GM12878 (cell line): ENCODE data around the gene FOXF1. TPM values are rescaled to one million over a fixed set of nuclear protein-coding genes. Genes with fewer than 3 reads are reported as not detected.

Source experiments
- ATAC-seq: fragments of 200-7000 bp; cut with Tn5 transposase; 3 replicates; pipeline ENCODE4 v1.9.1; 2020; ENCODE audit warnings: mild to moderate bottlenecking, moderate library complexity
- BruUV-seq: library from RNA; stranded (reverse); fragments of 400-500 nt; replicated peaks from 2 replicates; lab custom pipeline; 2021; lab: Mats Ljungman, UMichigan
- CTCF ChIA-PET: fragments of 300-600 bp; sonication (Branson Sonifier 250); formaldehyde crosslinking; extraction: SDS; loops from one replicate; lab custom pipeline; 2021; ENCODE audit warnings: inconsistent platforms; lab: Yijun Ruan, JAX
- POLR2A ChIA-PET: fragments of 350-600 bp; formaldehyde crosslinking; extraction: SDS; loops from one replicate; lab custom pipeline; 2021; ENCODE audit warnings: inconsistent platforms; lab: Charles Lee
- RAD21 ChIA-PET: fragments of 300-600 bp; sonication (Branson Sonifier 250); formaldehyde crosslinking; loops from one replicate; lab custom pipeline; 2023; ENCODE audit warnings: antibody characterized with exemption; ENCODE audit not compliant: unreplicated experiment; lab: Charles Lee
- SMC1A ChIA-PET: fragments of 300-600 bp; sonication (Branson Sonifier 250); formaldehyde crosslinking; loops from one replicate; lab custom pipeline; 2023; ENCODE audit not compliant: unreplicated experiment, uncharacterized antibody; lab: Charles Lee
- DNase-seq: peaks from one replicate; pipeline ENCODE4 v3.0.0-alpha.2; 2011; ENCODE audit warnings: low read depth, low spot score
- FAIRE-seq: peaks from 3 replicates; lab custom pipeline; 2011; peaks lifted over from hg19 to GRCh38; lab: Jason Lieb, UNC
- H2AFZ ChIP-seq: 2 replicates; pipeline ENCODE4 v1.6.0; 2011; ENCODE audit warnings: low read depth, low read length, control low read depth; ENCODE audit not compliant: control insufficient read depth
- H3K27ac ChIP-seq: 2 replicates; pipeline ENCODE4 v1.5.1; 2011; ENCODE audit warnings: control low read depth; ENCODE audit not compliant: control insufficient read depth, insufficient read depth
- H3K27me3 ChIP-seq, 2 experiments: replicated peaks in 1 of 2; 2 replicates each; pipeline versions ENCODE4 v1.6.0 to v1.6.1; 2011; ENCODE audit warnings: low read length in 1 of 2; ENCODE audit not compliant: control insufficient read depth in 2 of 2, insufficient read depth in 2 of 2
- H3K36me3 ChIP-seq, 2 experiments: 2 replicates each; pipeline ENCODE4 v1.5.1; 2011; ENCODE audit warnings: low read length in 1 of 2; ENCODE audit not compliant: control insufficient read depth in 2 of 2, insufficient read depth in 2 of 2
- H3K4me1 ChIP-seq: 2 replicates; pipeline ENCODE4 v1.6.1; 2011; ENCODE audit warnings: mild to moderate bottlenecking, low read length, moderate library complexity, mixed read lengths; ENCODE audit not compliant: control insufficient read depth, insufficient read depth
- H3K4me2 ChIP-seq: 2 replicates; pipeline ENCODE4 v1.6.0; 2011; ENCODE audit warnings: control low read depth; ENCODE audit not compliant: control insufficient read depth, insufficient read depth
- H3K4me3 ChIP-seq: fragments of 200-600 bp; sonication (generic); 2 replicates; pipeline ENCODE4 v1.5.1; 2016
- H3K79me2 ChIP-seq: 2 replicates; pipeline ENCODE4 v1.6.0; 2011; ENCODE audit warnings: low read length; ENCODE audit not compliant: control insufficient read depth, insufficient read depth
- H3K9ac ChIP-seq: 2 replicates; pipeline ENCODE4 v1.8.0; 2011; ENCODE audit warnings: low read length, control low read depth, mixed read lengths; ENCODE audit not compliant: control insufficient read depth, insufficient read depth
- H3K9me3 ChIP-seq: replicated peaks from 3 replicates; pipeline ENCODE4 v1.5.1; 2011; ENCODE audit warnings: mild to moderate bottlenecking, low read length; ENCODE audit not compliant: control insufficient read depth, insufficient read depth
- H4K20me1 ChIP-seq: 2 replicates; pipeline ENCODE4 v1.6.0; 2011; ENCODE audit not compliant: control insufficient read depth, insufficient read depth
- CBX3 ChIP-seq: fragments of 200-600 bp; sonication (generic); IDR thresholded peaks from 2 replicates; pipeline ENCODE4 v1.6.1; 2016; ENCODE audit warnings: low read depth, borderline replicate concordance
- CHD2 ChIP-seq: IDR thresholded peaks from 2 replicates; pipeline ENCODE4 v1.6.1; 2011; ENCODE audit warnings: low read depth, low read length, improper control_type of control experiment, borderline replicate concordance
- ESRRA ChIP-seq: IDR thresholded peaks from 2 replicates; pipeline ENCODE4 v1.6.1; 2012; ENCODE audit warnings: mild to moderate bottlenecking, low read length, improper control_type of control experiment
- IRF4 ChIP-seq: IDR thresholded peaks from 2 replicates; pipeline ENCODE4 v1.6.1; 2011; ENCODE audit warnings: low read depth, low read length
- JUNB ChIP-seq: IDR thresholded peaks from 2 replicates; pipeline ENCODE4 v1.6.1; 2016; ENCODE audit warnings: antibody characterized with exemption, mild to moderate bottlenecking
- KDM1A ChIP-seq: fragments of 200-600 bp; sonication (generic); IDR thresholded peaks from 2 replicates; pipeline ENCODE4 v1.6.1; 2016; ENCODE audit warnings: borderline replicate concordance
- MAX ChIP-seq: IDR thresholded peaks from 2 replicates; pipeline ENCODE4 v1.6.1; 2012; ENCODE audit warnings: low read depth, low read length, improper control_type of control experiment
- NR2C1 ChIP-seq: fragments of 450-650 bp; IDR thresholded peaks from 2 replicates; pipeline ENCODE4 v1.6.1; 2017; ENCODE audit warnings: antibody characterized with exemption, mild to moderate bottlenecking, moderate library complexity
- PAX5 ChIP-seq: IDR thresholded peaks from 2 replicates; pipeline ENCODE4 v1.6.1; 2011; ENCODE audit warnings: low read depth, low read length, borderline replicate concordance
- POLR2AphosphoS5 ChIP-seq: IDR thresholded peaks from 2 replicates; pipeline ENCODE4 v1.6.1; 2011; ENCODE audit warnings: mild to moderate bottlenecking, low read length, inconsistent platforms
- RFX5 ChIP-seq: IDR thresholded peaks from 2 replicates; pipeline ENCODE4 v1.6.1; 2011; ENCODE audit warnings: low read depth, low read length, improper control_type of control experiment
- TCF7 ChIP-seq: IDR thresholded peaks from 2 replicates; pipeline ENCODE4 v1.6.1; 2014; ENCODE audit warnings: antibody characterized with exemption, borderline replicate concordance
- ZNF622 ChIP-seq: fragments of 450-650 bp; IDR thresholded peaks from 2 replicates; pipeline ENCODE4 v1.6.1; 2017; ENCODE audit warnings: mild to moderate bottlenecking, inconsistent platforms
- WGBS: methylation state at CpG from one replicate; pipeline ENCODE4 v1.1.6; 2016; ENCODE audit warnings: low lambda C conversion rate; ENCODE audit not compliant: insufficient replicate concordance, insufficient coverage; ENCODE audit errors: missing lambda C conversion rate; 5-methylcytosine and 5-hydroxymethylcytosine counted together
- in situ Hi-C: fragments of 300-500 bp; cut with MboI; formaldehyde crosslinking; loops from 9 replicates; pipeline ENCODE4 v1.14.3; 2018; ENCODE audit warnings: mixed read lengths
- intact Hi-C: fragments of 100-400 bp; cut with micrococcal nuclease; formaldehyde crosslinking; loops from one replicate; pipeline ENCODE4 v1.14.2; 2022; ENCODE audit not compliant: unreplicated experiment
- polyA plus RNA-seq, 11 experiments: library from polyadenylated mRNA; depleted of rRNA in 4 of 11; unstranded in 6 of 11; stranded (reverse) in 5 of 11; fragments of >200 nt; fragmentation: Nextera tagmentation in 4 of 11; fragmentation: Illumina TruSeq in 1 of 11; extraction: Ambion mirVana in 4 of 11; extraction: Trizol in 1 of 11; gene quantifications; 1 replicate in 1 of 11; 2 replicates in 10 of 11; pipeline versions ENCODE4 v1.2.1 to v1.2.3, GENCODE V29; 2011 to 2016; ENCODE audit warnings: inconsistent platforms in 2 of 11, missing spikeins in 2 of 11, low read depth in 1 of 11
- total RNA-seq, 4 experiments: library from RNA; depleted of rRNA in 3 of 4; stranded (reverse); fragments of >200 nt in 3 of 4; fragmentation: Illumina TruSeq in 1 of 4; extraction: Trizol in 1 of 4; gene quantifications; 2 replicates each; pipeline versions ENCODE4 v1.2.1 to v1.2.3, GENCODE V29; 2013 to 2021
- TF ChIP-seq, protein P1 (sequence below): IDR thresholded peaks from 2 replicates; pipeline ENCODE4 v1.6.1; 2012; ENCODE audit warnings: low read length, inconsistent platforms

FOXF1 gene
- total and polyA plus RNA-seq, 10 of the 15 experiments (the other 5 are each of a cell fraction or from before 2014, with no cell fraction given): 0.01 TPM; not detected in 9

GRCh38 chr16:86533767-86534351 is 23.5 kb downstream of the FOXF1 start:
- TF ChIP-seq CHD2 (no peak), JUNB (no peak)
- DNase-seq (no peak), ATAC-seq (no peak), FAIRE-seq (peak; percentile 27)
- Histone ChIP-seq H3K36me3 (peaks cover under 1 to 5% of the 10 kb centered on the region in 2 experiments; a peak in 2 of 4 replicates), H3K27ac (no peak overlapping the region), H3K9me3 (no peaks in the 10 kb centered on the region), H4K20me1 (no peaks in the 10 kb centered on the region; the same call in 1 of the 2 replicates), H3K4me3 (no peak overlapping the region), H2AFZ (no peak overlapping the region), H3K4me1 (no peaks in the 10 kb centered on the region), H3K4me2 (no peak overlapping the region), H3K9ac (no peak overlapping the region), H3K27me3 (no peaks in the 10 kb centered on the region), H3K79me2 (no peaks in the 10 kb centered on the region)
- ChIA-PET RAD21 (no interaction called here), CTCF (interaction anchor here (1.2 kb wide), 1 partner anchor 13 kb away, joined by 3 read pairs; no protein-coding TSS in a partner anchor), SMC1A (interaction anchor here (0.6 kb wide), 1 partner anchor 672 kb away, joined by 3 read pairs; no protein-coding TSS in a partner anchor), POLR2A (no interaction called here)
- in situ Hi-C loops: no loop called here
- intact Hi-C loops: no loop called here
- no TSS peak for BruUV-seq
- 89% methylated on average over 8 of the region's 8 CpGs for WGBS

DNA sequence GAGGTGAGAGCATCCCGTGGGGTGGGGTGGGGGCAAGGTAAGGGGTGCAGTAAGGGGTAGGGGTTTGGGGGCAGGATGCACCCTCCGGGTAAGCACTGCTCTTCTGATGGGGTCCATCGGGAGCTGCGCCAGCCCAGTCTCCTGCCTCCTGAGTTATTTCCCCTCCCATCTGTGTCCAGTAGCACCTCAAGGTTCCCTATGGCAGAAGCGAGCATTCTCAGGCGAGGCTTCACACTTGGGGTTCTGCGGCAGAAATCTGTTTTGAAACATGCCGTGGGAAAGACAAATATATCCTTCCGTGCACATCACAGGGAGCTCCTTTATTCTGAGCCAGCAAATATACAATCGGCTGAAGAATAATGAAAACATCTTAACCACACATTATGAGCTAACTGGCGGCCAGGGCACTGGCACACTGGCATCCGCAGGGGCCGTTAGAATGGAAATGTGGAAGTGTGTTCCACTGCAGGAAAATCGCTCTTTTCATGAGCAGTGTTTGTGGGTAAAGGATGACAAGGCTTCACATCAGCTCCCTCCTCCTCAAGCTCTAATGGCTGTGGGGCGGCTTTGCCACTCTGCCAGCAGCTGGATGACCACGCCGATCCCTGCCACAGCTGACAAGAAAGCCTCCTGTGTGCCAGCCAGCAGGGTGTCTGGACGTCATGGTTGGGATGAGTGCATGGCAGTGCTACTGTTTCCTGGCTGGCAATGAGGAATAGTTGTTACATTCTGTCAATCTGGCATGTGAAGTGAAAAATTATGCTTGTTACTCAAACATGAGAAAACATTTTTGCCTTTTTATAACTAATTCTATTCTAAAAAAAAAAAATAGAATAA is 24.7 kb downstream of the FOXF1 start:
- Histone ChIP-seq H3K9ac (no peak overlapping the region), H3K4me3 (no peak overlapping the region)
- no peak for TF ChIP-seq CBX3
- no peak for TF ChIP-seq IRF4
- no peak for TF ChIP-seq ZNF622
- TF ChIP-seq POLR2AphosphoS5: no peak
- TF ChIP-seq, protein P1, sequence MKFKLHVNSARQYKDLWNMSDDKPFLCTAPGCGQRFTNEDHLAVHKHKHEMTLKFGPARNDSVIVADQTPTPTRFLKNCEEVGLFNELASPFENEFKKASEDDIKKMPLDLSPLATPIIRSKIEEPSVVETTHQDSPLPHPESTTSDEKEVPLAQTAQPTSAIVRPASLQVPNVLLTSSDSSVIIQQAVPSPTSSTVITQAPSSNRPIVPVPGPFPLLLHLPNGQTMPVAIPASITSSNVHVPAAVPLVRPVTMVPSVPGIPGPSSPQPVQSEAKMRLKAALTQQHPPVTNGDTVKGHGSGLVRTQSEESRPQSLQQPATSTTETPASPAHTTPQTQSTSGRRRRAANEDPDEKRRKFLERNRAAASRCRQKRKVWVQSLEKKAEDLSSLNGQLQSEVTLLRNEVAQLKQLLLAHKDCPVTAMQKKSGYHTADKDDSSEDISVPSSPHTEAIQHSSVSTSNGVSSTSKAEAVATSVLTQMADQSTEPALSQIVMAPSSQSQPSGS: no peak
- no peak for TF ChIP-seq PAX5
- TF ChIP-seq NR2C1: no peak
- no peak for TF ChIP-seq KDM1A
- TF ChIP-seq MAX: no peak
- TF ChIP-seq RFX5: no peak
- no peak for TF ChIP-seq ESRRA
- TF ChIP-seq TCF7: no peak
- TF ChIP-seq, all 136 proteins: peak for 0
- ATAC-seq (no peak), DNase-seq (no peak), FAIRE-seq (no peak)
- no peaks in the 10 kb centered on the region; the same call in 1 of the 2 replicates for H4K20me1 ChIP-seq
- no TSS peak for BruUV-seq
- intact Hi-C loops: no loop called here
- no peaks in the 10 kb centered on the region for H3K4me1 ChIP-seq
- CTCF ChIA-PET: interaction anchor here (0.7 kb wide), 1 partner anchor 22 kb away, joined by 4 read pairs; no protein-coding TSS in a partner anchor
- peaks cover 1 to 9% of the 10 kb centered on the region in 2 experiments for H3K36me3 ChIP-seq
- H3K4me2 ChIP-seq: no peak overlapping the region
- SMC1A ChIA-PET: interaction anchor here (0.6 kb wide), 1 partner anchor 673 kb away, joined by 3 read pairs; no protein-coding TSS in a partner anchor
- no peak overlapping the region for H3K27ac ChIP-seq
- no peaks in the 10 kb centered on the region for H3K9me3 ChIP-seq
- WGBS: 92% methylated on average over 18 of the region's 18 CpGs
- RAD21 ChIA-PET: interaction anchor here (0.7 kb wide), 1 partner anchor 298 kb away, joined by 3 read pairs; no protein-coding TSS in a partner anchor
- no peaks in the 10 kb centered on the region for H3K79me2 ChIP-seq
- no peaks in the 10 kb centered on the region for H3K27me3 ChIP-seq
- POLR2A ChIA-PET: no interaction called here
- in situ Hi-C loops: no loop called here
- no peak overlapping the region for H2AFZ ChIP-seq
